H4 (cell line): ENCODE results near the gene PAF1. TPM values are rescaled to one million over a fixed set of nuclear protein-coding genes. Genes with fewer than 3 reads are reported as not detected.
A peak's percentile ranks its signal among the peaks of the same experiment; 100 is the strongest.
"Not testable (repeated sequence)": the region's sequence is repeated elsewhere in the genome, so short reads cannot be mapped to it uniquely, and the experiment has no call there.

Experiments used
- DNase-seq: peaks from one replicate; pipeline ENCODE4 v3.0.0-alpha.2; 2015; ENCODE audit warnings: low spot score
- total RNA-seq: library from RNA; depleted of rRNA; stranded (reverse); fragments of >200 nt; shearing (Covaris generic); gene quantifications from 2 replicates; pipeline ENCODE4 v1.2.3, GENCODE V29; 2014

The PAF1 gene
- total RNA-seq, 1 experiment from 2014 or later, result 62.0 TPM

- DNase-seq, result no peak
Measured at GRCh38 chr19:39382991-39383828, 7.7 kb downstream of the PAF1 start.

GRCh38 chr19:39381910-39382611, 8.8 kb downstream of the PAF1 start:
- DNase-seq, result no peak

- no peak for DNase-seq
Measured at GRCh38 chr19:39380521-39381502, 10.1 kb downstream of the PAF1 start.

- DNase-seq, result no peak
Measured at GRCh38 chr19:39379865-39380396, 11.0 kb downstream of the PAF1 start.

GRCh38 chr19:39379366-39379765, 11.5 kb downstream of the PAF1 start:
- not testable (repeated sequence) for DNase-seq

GRCh38 chr19:39377373-39378362, 13.2 kb downstream of the PAF1 start:
- no peak for DNase-seq

GRCh38 chr19:39375929-39376328, 15.0 kb downstream of the PAF1 start:
- no peak for DNase-seq

GRCh38 chr19:39372941-39373340, 18.0 kb downstream of the PAF1 start:
- no peak for DNase-seq

GRCh38 chr19:39372047-39372802, 18.7 kb downstream of the PAF1 start:
- DNase-seq, result peak; percentile 70

GRCh38 chr19:39370735-39371134, 20.2 kb downstream of the PAF1 start:
- DNase-seq, result no peak

- no peak for DNase-seq
Measured at GRCh38 chr19:39369200-39369599, 21.7 kb downstream of the PAF1 start.

- no peak for DNase-seq
Measured at GRCh38 chr19:39365531-39365930, 25.4 kb downstream of the PAF1 start.

GRCh38 chr19:39363901-39364457, 26.9 kb downstream of the PAF1 start:
- DNase-seq, result no peak

- no peak for DNase-seq
Measured at GRCh38 chr19:39362682-39363657, 27.9 kb downstream of the PAF1 start.

GRCh38 chr19:39360599-39360998, 30.3 kb downstream of the PAF1 start:
- DNase-seq, result no peak

- DNase-seq, result no peak
Measured at GRCh38 chr19:39359026-39359425, 31.9 kb downstream of the PAF1 start.

- DNase-seq, result no peak
Measured at GRCh38 chr19:39356647-39357046, 34.3 kb downstream of the PAF1 start.

- DNase-seq, result no peak
Measured at GRCh38 chr19:39356073-39356472, 34.8 kb downstream of the PAF1 start.
